Natural killer cell (primary cell): ENCODE measurements around the gene NOLC1. TPM values are rescaled to one million over a fixed set of nuclear protein-coding genes. Genes with fewer than 3 reads are reported as not detected.
A peak's percentile ranks its signal among the peaks of the same experiment; 100 is the strongest.

Source experiments
- ATAC-seq, 3 donors: fragments of 150-1000 bp in 2 of 3; fragments of 200-7000 bp in 1 of 3; cut with Tn5 transposase; 1 replicate in 1 of 3; 2 replicates in 2 of 3; pipeline ENCODE4 v1.10.0; 2021; ENCODE audit warnings: mild to moderate bottlenecking in 2 of 3, moderate library complexity in 2 of 3
- DNase-seq, 2 donors: peaks; one replicate each; pipeline versions ENCODE4 v3.0.0 to v3.0.0-alpha.2; 2013 to 2021; ENCODE audit warnings: mixed read lengths in 1 of 2
- H3K27ac ChIP-seq: one replicate; pipeline ENCODE4 v1.5.1; 2013; ENCODE audit warnings: mild to moderate bottlenecking, low read length
- H3K27me3 ChIP-seq: one replicate; pipeline ENCODE4 v1.6.1; 2013; ENCODE audit warnings: low read length; ENCODE audit not compliant: control insufficient read depth, insufficient read depth
- H3K36me3 ChIP-seq: one replicate; pipeline ENCODE4 v1.6.1; 2013; ENCODE audit warnings: low read length; ENCODE audit not compliant: control insufficient read depth, insufficient read depth
- H3K4me1 ChIP-seq: one replicate; pipeline ENCODE4 v1.6.1; 2013; ENCODE audit warnings: low read length; ENCODE audit not compliant: control insufficient read depth, insufficient read depth
- H3K4me3 ChIP-seq: one replicate; pipeline ENCODE4 v1.5.1; 2013; ENCODE audit warnings: low read length
- H3K9me3 ChIP-seq: one replicate; pipeline ENCODE4 v1.6.1; 2013; ENCODE audit warnings: low read length; ENCODE audit not compliant: control insufficient read depth, insufficient read depth
- H3K27ac Mint-ChIP-seq, 2 donors: one replicate each; pipeline ENCODE4 v1.8.0; 2022; ENCODE audit warnings: mild to moderate bottlenecking in 2 of 2, mixed read lengths in 2 of 2, moderate library complexity in 1 of 2
- H3K27me3 Mint-ChIP-seq, 2 donors: one replicate each; pipeline ENCODE4 v1.8.0; 2022; ENCODE audit warnings: low read depth in 2 of 2, mixed read lengths in 2 of 2
- H3K36me3 Mint-ChIP-seq: one replicate; pipeline ENCODE4 v1.8.0; 2022; ENCODE audit warnings: mixed read lengths
- H3K4me1 Mint-ChIP-seq, 2 donors: one replicate each; pipeline ENCODE4 v1.8.0; 2022; ENCODE audit warnings: mixed read lengths in 2 of 2
- H3K4me3 Mint-ChIP-seq: one replicate; pipeline ENCODE4 v1.8.0; 2022; ENCODE audit warnings: mild to moderate bottlenecking, moderate library complexity, mixed read lengths
- H3K9me3 Mint-ChIP-seq, 2 donors: one replicate each; pipeline ENCODE4 v1.8.0; 2022; ENCODE audit warnings: mixed read lengths in 2 of 2
- WGBS: methylation state at CpG from one replicate; pipeline ENCODE4 v1.1.7; 2013; ENCODE audit warnings: missing lambda C conversion rate; ENCODE audit not compliant: insufficient coverage; 5-methylcytosine and 5-hydroxymethylcytosine counted together
- intact Hi-C: fragments of 100-400 bp; cut with micrococcal nuclease; formaldehyde crosslinking; loops from one replicate; pipeline ENCODE4 v1.14.2; 2022
- total RNA-seq, 4 donors: library from RNA; stranded (reverse); fragments of 120-200 nt in 1 of 4; gene quantifications; one replicate each; pipeline versions ENCODE4 v1.2.3 to v1.2.4, GENCODE V29; 2013 to 2022
- TF ChIP-seq, protein P1 (sequence below): fragments of 200-600 bp; IDR thresholded peaks from one replicate; pipeline ENCODE4 v1.8.0; 2022; ENCODE audit warnings: antibody characterized with exemption

The NOLC1 gene
- total RNA-seq, 3 donors from 2014 or later (not counting 1 experiment from before 2014, with no cell fraction given), result 42.6 to 47.5 (median 43.4) TPM

GRCh38 chr10:102132563-102133372 is 19.4 kb upstream of the NOLC1 start, which contains the start of gene PPRC1:
TSS of gene PPRC1 (plus strand) at chr10:102133040. CDS start at chr10:102133069, 29 bp downstream.
- no peaks in the 10 kb centered on the region for H3K27me3 ChIP-seq
- TF ChIP-seq, protein P1, sequence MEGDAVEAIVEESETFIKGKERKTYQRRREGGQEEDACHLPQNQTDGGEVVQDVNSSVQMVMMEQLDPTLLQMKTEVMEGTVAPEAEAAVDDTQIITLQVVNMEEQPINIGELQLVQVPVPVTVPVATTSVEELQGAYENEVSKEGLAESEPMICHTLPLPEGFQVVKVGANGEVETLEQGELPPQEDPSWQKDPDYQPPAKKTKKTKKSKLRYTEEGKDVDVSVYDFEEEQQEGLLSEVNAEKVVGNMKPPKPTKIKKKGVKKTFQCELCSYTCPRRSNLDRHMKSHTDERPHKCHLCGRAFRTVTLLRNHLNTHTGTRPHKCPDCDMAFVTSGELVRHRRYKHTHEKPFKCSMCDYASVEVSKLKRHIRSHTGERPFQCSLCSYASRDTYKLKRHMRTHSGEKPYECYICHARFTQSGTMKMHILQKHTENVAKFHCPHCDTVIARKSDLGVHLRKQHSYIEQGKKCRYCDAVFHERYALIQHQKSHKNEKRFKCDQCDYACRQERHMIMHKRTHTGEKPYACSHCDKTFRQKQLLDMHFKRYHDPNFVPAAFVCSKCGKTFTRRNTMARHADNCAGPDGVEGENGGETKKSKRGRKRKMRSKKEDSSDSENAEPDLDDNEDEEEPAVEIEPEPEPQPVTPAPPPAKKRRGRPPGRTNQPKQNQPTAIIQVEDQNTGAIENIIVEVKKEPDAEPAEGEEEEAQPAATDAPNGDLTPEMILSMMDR, result peak; percentile 96
- H3K4me3 Mint-ChIP-seq, result peak within 1 kb of the TSS; percentile 98
- H3K9me3 Mint-ChIP-seq, result no peaks in the 10 kb centered on the region
- H3K4me3 ChIP-seq, result peak within 1 kb of the TSS; percentile 96
- no peaks in the 10 kb centered on the region for H3K27me3 Mint-ChIP-seq
- under 1% methylated on average over 64 of the region's 64 CpGs for WGBS
- peaks cover 33 to 37% of the 10 kb centered on the region in 2 donors for H3K4me1 Mint-ChIP-seq
- ATAC-seq (peak; percentile 94 to 99 (median 96)), DNase-seq (peak; percentile 94 to 98)
- intact Hi-C loops, result loop anchor here (1.0 kb wide), 5 partner anchors 12 to 370 kb away; partner anchors contain the start of genes ACTR1A, CUEDC2, LDB1 and NOLC1
- H3K36me3 Mint-ChIP-seq, result no peaks in the 10 kb centered on the region
- peaks cover 3% of the 10 kb centered on the region for H3K36me3 ChIP-seq
- H3K9me3 ChIP-seq, result no peaks in the 10 kb centered on the region
- peaks cover 27% of the 10 kb centered on the region for H3K4me1 ChIP-seq
- H3K27ac ChIP-seq, result peak within 1 kb of the TSS; percentile 86
- H3K27ac Mint-ChIP-seq, result peak within 1 kb of the TSS; percentile 93 to 97

DNA sequence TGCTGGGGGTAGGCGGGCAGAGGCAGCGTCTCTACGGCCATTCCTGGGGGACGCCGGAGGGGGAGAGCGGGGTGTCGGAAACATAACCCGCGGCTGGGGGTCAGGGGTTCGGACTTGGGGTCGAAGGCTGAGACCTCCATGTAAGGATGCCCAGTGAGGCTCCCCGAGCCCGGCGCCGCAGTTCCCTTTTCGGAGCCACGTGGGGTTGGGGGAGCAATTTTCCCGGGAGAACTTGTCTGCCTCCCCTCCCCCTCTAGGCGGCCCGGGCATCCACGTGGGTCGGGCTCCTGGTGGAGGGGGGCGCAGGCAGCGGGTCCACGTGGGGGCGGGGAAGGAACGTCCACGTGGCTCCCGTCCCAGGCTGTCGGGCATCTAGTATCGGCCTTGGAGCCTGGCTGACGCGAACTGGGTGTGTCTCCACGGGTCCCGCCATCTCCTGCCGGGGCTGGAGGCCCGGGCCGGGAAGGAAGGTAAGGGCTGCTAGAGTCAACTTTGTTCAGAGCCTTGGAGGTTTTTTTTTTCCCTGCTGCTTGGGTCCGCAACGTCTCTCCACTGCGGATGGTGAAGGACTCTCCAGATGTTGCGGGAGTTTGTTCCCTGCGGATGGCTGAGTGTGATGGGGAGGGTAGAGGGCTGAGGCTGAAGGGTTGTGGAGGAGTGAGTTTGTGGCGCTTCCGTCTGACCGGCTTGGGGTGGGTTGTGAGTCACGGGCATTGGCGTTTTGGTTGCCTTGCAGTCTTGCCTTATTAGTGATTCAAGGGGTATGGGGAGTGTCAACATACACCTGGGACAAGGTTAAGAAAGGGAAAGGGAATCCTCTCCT is 18.6 kb upstream of the NOLC1 start:
- Histone ChIP-seq H3K9me3 (no peaks in the 10 kb centered on the region), H3K27ac (peak overlapping the region; percentile 86), H3K4me1 (peaks cover 27% of the 10 kb centered on the region), H3K27me3 (no peaks in the 10 kb centered on the region), H3K36me3 (peaks cover 9% of the 10 kb centered on the region), H3K4me3 (peak overlapping the region; percentile 96)
- Mint-ChIP-seq H3K27me3 (no peaks in the 10 kb centered on the region), H3K4me3 (peak overlapping the region; percentile 98), H3K36me3 (no peaks in the 10 kb centered on the region), H3K27ac (peak overlapping the region; percentile 93 to 97), H3K4me1 (peaks cover 33 to 37% of the 10 kb centered on the region in 2 donors), H3K9me3 (no peaks in the 10 kb centered on the region)
- DNase-seq, result peak; percentile 20 to 51
- ATAC-seq, result no peak
- TF ChIP-seq, protein P1, result no peak
- intact Hi-C loops, result no loop called here
- under 1% methylated on average over 48 of the region's 48 CpGs for WGBS

- no peaks in the 10 kb centered on the region for H3K27me3 Mint-ChIP-seq
- DNase-seq (no peak), ATAC-seq (no peak)
- H3K4me1 Mint-ChIP-seq, result peaks cover 33 to 37% of the 10 kb centered on the region in 2 donors
- intact Hi-C loops, result no loop called here
- H3K9me3 ChIP-seq, result no peaks in the 10 kb centered on the region
- H3K36me3 Mint-ChIP-seq, result no peaks in the 10 kb centered on the region
- peaks cover 18% of the 10 kb centered on the region for H3K36me3 ChIP-seq
- WGBS, result 81% methylated on average over 2 of the region's 2 CpGs
- H3K27me3 ChIP-seq, result no peaks in the 10 kb centered on the region
- H3K4me3 Mint-ChIP-seq, result peak overlapping the region; percentile 98
- no peaks in the 10 kb centered on the region for H3K9me3 Mint-ChIP-seq
- peaks cover 27% of the 10 kb centered on the region for H3K4me1 ChIP-seq
- TF ChIP-seq, protein P1, result no peak
- no peak overlapping the region for H3K4me3 ChIP-seq
- H3K27ac Mint-ChIP-seq, result peak overlapping the region; percentile 74 to 97
- H3K27ac ChIP-seq, result no peak overlapping the region
These were observed 17.8 kb upstream of the NOLC1 start for GRCh38 chr10:102134416-102134815.
